ENCODE results near the gene NTNG1. TPM values are rescaled to one million over a fixed set of nuclear protein-coding genes. Genes with fewer than 3 reads are reported as not detected.

NTNG1 gene
- total RNA-seq, 1 donor from 2014 or later = not detected

- H3K36me3 ChIP-seq = no peaks in the 10 kb centered on the region
- TF ChIP-seq CTCF (IDR thresholded peaks at IDR 0.05) = no peak
- no peaks in the 10 kb centered on the region for H3K27me3 ChIP-seq
- H3K4me3 ChIP-seq = no peak overlapping the region
- intact Hi-C loops (cut with DNase I) = no loop called here
- no peak overlapping the region for H3K27ac ChIP-seq
- no peak for DNase-seq (ENCODE audit: low spot score in 2 of 2)
- H3K9me3 ChIP-seq = no peaks in the 10 kb centered on the region
- H3K4me1 ChIP-seq = no peaks in the 10 kb centered on the region
Measured at GRCh38 chr1:107262467-107263286, 121.8 kb downstream of the NTNG1 start.

DNA sequence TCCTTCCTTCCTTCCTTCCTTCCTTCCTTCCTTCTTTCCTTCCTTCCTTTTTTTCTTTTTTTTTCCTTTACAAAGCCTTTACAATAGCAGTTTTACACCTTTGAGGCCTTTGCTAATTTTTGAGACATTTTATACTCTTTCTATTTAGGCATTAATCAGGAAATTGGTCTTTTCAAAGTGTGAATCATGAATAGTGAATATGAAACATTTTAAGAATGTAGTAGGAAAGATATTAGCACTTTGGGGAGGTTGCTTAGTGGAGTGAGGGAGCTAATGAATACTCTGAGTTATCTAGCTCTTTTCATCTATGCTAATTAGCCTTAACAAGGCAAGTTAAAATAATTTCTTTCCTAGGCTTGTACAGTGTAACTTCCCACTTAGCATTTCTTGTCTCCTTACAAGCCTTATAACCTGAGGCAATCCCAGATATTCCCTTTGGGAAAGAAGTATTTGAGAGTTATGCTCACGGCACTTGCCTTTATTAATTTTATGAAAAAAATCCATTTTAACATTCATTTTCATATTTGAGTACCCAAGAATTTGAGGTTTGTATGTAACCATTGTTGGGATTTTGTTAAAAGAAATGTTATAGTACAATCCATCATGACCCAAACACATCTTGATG, 122.6 kb downstream of the NTNG1 start:
- Histone ChIP-seq H3K4me3 (no peak overlapping the region), H3K27me3 (no peaks in the 10 kb centered on the region), H3K36me3 (no peaks in the 10 kb centered on the region), H3K27ac (no peak overlapping the region), H3K9me3 (no peaks in the 10 kb centered on the region), H3K4me1 (no peaks in the 10 kb centered on the region)
- TF ChIP-seq CTCF (IDR thresholded peaks at IDR 0.05) = no peak
- intact Hi-C loops (cut with DNase I) = no loop called here
- no peak for DNase-seq (ENCODE audit: low spot score in 2 of 2)

DNA sequence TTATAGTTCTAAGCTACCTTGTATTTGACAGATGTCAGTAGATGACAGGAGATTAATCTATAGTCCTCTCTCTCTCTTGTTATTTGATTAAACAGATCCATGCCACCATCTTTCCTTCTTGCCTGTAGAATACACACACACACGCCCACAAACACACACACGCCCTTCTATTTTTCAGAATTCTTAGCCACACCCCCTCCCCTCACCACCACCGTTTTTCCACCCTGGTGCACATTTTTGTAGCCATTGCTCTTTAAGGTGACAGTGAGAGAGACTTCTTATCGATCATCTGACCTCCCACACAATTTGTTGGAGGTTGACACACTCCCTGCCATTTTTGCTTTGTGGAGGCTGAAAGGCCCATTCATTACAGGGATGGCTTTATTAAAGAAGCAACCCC, 123.2 kb downstream of the NTNG1 start:
- Histone ChIP-seq H3K9me3 (no peaks in the 10 kb centered on the region), H3K4me1 (no peaks in the 10 kb centered on the region), H3K4me3 (no peak overlapping the region), H3K27ac (no peak overlapping the region), H3K36me3 (no peaks in the 10 kb centered on the region), H3K27me3 (no peaks in the 10 kb centered on the region)
- intact Hi-C loops (cut with DNase I) = no loop called here
- DNase-seq (ENCODE audit: low spot score in 2 of 2) = no peak
- TF ChIP-seq CTCF (IDR thresholded peaks at IDR 0.05) = no peak

GRCh38 chr1:107264561-107264960, 123.7 kb downstream of the NTNG1 start:
- H3K27me3 ChIP-seq = no peaks in the 10 kb centered on the region
- no peak for TF ChIP-seq CTCF (IDR thresholded peaks at IDR 0.05)
- H3K4me1 ChIP-seq = no peaks in the 10 kb centered on the region
- DNase-seq (ENCODE audit: low spot score in 2 of 2) = no peak
- intact Hi-C loops (cut with DNase I) = no loop called here
- no peak overlapping the region for H3K4me3 ChIP-seq
- no peaks in the 10 kb centered on the region for H3K36me3 ChIP-seq
- no peaks in the 10 kb centered on the region for H3K9me3 ChIP-seq
- no peak overlapping the region for H3K27ac ChIP-seq

GRCh38 chr1:107267489-107267888, 126.7 kb downstream of the NTNG1 start:
- Histone ChIP-seq H3K36me3 (no peaks in the 10 kb centered on the region), H3K27ac (no peak overlapping the region), H3K4me3 (no peak overlapping the region), H3K9me3 (no peaks in the 10 kb centered on the region), H3K4me1 (no peaks in the 10 kb centered on the region), H3K27me3 (no peaks in the 10 kb centered on the region)
- TF ChIP-seq CTCF (IDR thresholded peaks at IDR 0.05) = no peak
- no peak for DNase-seq (ENCODE audit: low spot score in 2 of 2)
- intact Hi-C loops (cut with DNase I) = no loop called here

Measured in ascending aorta (tissue), 2 donors.